ENCODE data around the gene RNF217. TPM values are rescaled to one million over a fixed set of nuclear protein-coding genes. Genes with fewer than 3 reads are reported as not detected.
"Not testable (repeated sequence)": the region's sequence is repeated elsewhere in the genome, so short reads cannot be mapped to it uniquely, and the experiment has no call there.

Gene RNF217
- total RNA-seq, 1 experiment from 2014 or later, result 12.2 TPM

GRCh38 chr6:124964764-124965105, 2.5 kb downstream of the RNF217 start:
- ChIA-PET CTCF (no interaction called here), POLR2A (no interaction called here)
- Mint-ChIP-seq H3K4me1 (peaks cover 38% of the 10 kb centered on the region), H3K27ac (no peak overlapping the region; the same call in 1 of the 2 replicates), H3K4me3 (peak overlapping the region; percentile 79), H3K27me3 (ENCODE audit: low read depth) (peaks cover 13% of the 10 kb centered on the region), H3K36me3 (no peaks in the 10 kb centered on the region), H3K9me3 (no peaks in the 10 kb centered on the region)
- no peak for TF ChIP-seq MAX (CRISPR knock-in tag; IDR thresholded peaks at IDR 0.05)
- TF ChIP-seq CDX4 (CRISPR knock-in tag; IDR thresholded peaks at IDR 0.05; ENCODE audit: borderline replicate concordance), result no peak
- no peak for TF ChIP-seq FOXP1 (CRISPR knock-in tag; IDR thresholded peaks at IDR 0.05; ENCODE audit: borderline replicate concordance)
- no peak for TF ChIP-seq FOXK1 (CRISPR knock-in tag; IDR thresholded peaks at IDR 0.05)
- no peak for TF ChIP-seq ZNF512 (CRISPR knock-in tag; IDR thresholded peaks at IDR 0.05; ENCODE audit: borderline replicate concordance)
- TF ChIP-seq ZMAT4 (CRISPR knock-in tag; IDR thresholded peaks at IDR 0.05), result no peak
- TF ChIP-seq GTF2I (CRISPR knock-in tag; conservative IDR thresholded peaks at IDR 0.05), result no peak
- no peak for TF ChIP-seq STAT6 (CRISPR knock-in tag; conservative IDR thresholded peaks at IDR 0.05; ENCODE audit: low read depth)
- TF ChIP-seq NFYB (CRISPR knock-in tag; conservative IDR thresholded peaks at IDR 0.05; ENCODE audit: low read depth), result no peak
- no peak for TF ChIP-seq TEAD4 (CRISPR knock-in tag; IDR thresholded peaks at IDR 0.05)
- no peak for TF ChIP-seq SP1 (CRISPR knock-in tag; conservative IDR thresholded peaks at IDR 0.05)
- TF ChIP-seq MLX (CRISPR knock-in tag; IDR thresholded peaks at IDR 0.05), result no peak
- no peak for TF ChIP-seq MXD4 (CRISPR knock-in tag; IDR thresholded peaks at IDR 0.05; ENCODE audit: borderline replicate concordance)
- no peak for TF ChIP-seq NFE2L1 (CRISPR knock-in tag; IDR thresholded peaks at IDR 0.05)
- TF ChIP-seq FOXP4 (CRISPR knock-in tag; IDR thresholded peaks at IDR 0.05), result no peak
- no peak for TF ChIP-seq ZNF416 (CRISPR knock-in tag; IDR thresholded peaks at IDR 0.05)
- no peak for TF ChIP-seq ATF3 (CRISPR knock-in tag; conservative IDR thresholded peaks at IDR 0.05)
- no peak for TF ChIP-seq ZNF232 (CRISPR knock-in tag; IDR thresholded peaks at IDR 0.05)
- no peak for DNase-seq (ENCODE audit: low spot score)
- ATAC-seq, result no peak

GRCh38 chr6:124965424-124965850, 3.2 kb downstream of the RNF217 start:
- Mint-ChIP-seq H3K27me3 (ENCODE audit: low read depth) (peaks cover 11% of the 10 kb centered on the region), H3K4me1 (peaks cover 38% of the 10 kb centered on the region)
- H3K36me3 Mint-ChIP-seq; H3K4me3 Mint-ChIP-seq; POLR2A ChIA-PET; H3K9me3 Mint-ChIP-seq; CTCF ChIA-PET; DNase-seq (ENCODE audit: low spot score); ATAC-seq; H3K27ac Mint-ChIP-seq: not testable (repeated sequence)

Data from WTC11 (cell line).